GM19455 (cell line): Measurements from ENCODE around the gene RMND1.
"Not testable (repeated sequence)": the region's sequence is repeated elsewhere in the genome, so short reads cannot be mapped to it uniquely, and the experiment has no call there.

ENCODE experiments used
- ATAC-seq: cut with Tn5 transposase; IDR thresholded peaks from one replicate; pipeline ENCODE4 v1.9.1; 2021; ENCODE audit not compliant: unreplicated experiment

RMND1 gene

DNA sequence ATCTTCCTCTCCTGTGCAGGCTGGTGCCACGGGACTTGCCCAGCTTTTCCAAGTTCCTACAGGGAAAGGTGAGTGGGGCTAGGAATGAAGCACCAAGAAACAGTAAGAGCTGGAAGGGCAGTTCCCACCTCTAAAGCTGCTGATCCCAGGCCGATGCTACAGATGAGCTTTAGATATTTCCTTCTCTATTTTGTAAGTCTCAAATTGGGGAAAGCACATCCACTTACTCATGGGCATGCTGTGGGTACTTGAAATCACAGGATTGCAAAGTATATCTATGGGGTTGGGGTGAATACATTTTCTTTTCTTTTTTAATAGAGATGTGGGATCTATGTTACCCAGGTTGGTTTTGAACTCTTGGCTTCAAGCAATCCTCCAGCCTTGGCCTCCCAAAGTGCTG, 63.7 kb downstream of the RMND1 start:
- ATAC-seq: no peak

DNA sequence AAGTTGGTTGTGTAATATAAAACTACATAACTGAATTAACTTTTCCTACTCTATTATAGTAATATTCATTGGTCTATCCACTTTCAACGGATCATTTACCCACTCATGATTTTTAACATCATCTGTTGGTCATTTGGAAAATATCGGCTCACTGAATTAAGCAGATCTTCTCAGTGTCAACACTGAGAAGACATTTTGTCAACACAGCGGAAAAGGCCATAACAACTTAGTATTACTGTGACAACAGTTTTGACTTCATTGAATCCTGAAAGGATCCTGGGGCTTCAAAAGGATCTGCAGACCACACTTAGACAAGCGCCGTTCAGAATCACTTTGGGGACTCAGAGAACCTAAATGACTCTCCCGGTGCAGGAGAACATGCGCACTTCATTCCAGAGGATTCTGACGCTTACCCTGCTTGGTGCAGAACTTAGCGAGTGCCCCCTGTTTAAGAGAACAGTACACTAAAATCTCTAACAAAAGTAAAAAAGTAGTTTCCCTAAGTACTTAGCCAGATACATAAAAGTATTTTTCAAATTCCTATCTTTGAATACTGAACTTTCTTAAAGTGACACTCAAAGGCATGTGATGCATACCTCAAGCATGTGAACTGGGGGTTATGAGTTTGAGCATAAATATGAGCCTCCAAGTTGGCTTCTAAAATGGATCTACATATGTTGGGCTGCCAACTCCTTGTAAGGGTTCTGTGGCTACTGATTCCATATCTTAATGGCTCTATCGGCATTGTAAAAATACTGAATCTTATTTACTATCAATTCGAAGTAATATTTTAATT, 64.6 kb downstream of the RMND1 start:
- ATAC-seq: no peak

DNA sequence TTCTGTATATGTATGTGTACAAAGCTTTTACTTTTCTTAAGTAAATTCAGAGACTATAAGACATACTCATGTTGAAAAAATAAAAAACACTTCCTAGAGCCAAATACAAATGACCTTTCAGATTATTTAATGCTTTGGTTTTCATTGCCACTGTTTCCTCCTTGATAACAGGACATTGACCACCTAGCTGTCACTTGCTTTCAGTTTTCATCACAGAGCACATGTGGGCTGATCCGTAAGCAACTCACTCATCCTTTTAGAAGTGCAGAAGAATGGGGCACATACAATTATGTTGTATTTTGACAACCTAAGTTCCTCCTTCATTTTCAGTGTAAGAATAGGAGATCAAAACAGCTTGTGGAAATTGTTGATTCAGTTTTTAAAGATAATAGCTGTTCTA, 66.7 kb downstream of the RMND1 start:
- no peak for ATAC-seq

GRCh38 chr6:151384151-151384550, 67.8 kb downstream of the RMND1 start:
- no peak for ATAC-seq

GRCh38 chr6:151382631-151383030, 69.3 kb downstream of the RMND1 start:
- ATAC-seq: not testable (repeated sequence)

DNA sequence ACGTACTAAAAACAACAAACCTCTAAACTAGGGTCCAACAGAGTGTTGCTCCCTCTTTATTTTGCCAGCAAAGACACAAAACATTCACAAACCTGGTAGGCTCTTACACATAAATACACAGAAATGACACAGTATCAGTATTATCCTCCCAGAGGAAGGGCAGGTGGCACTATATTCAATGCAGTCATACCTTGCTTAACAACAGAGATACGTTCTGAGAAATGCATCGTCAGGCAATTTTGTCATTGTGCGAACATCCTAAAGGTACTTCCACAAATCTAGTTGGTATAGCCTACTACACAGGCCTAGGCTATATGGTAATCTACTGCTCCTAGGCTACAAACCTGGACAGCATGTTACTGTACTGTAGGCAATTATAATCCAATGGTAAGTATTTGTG, 70.2 kb downstream of the RMND1 start:
- ATAC-seq: no peak

GRCh38 chr6:151380848-151381205, 71.1 kb downstream of the RMND1 start:
- ATAC-seq: no peak

GRCh38 chr6:151379933-151380847, 71.7 kb downstream of the RMND1 start:
- peak; percentile 50 for ATAC-seq

DNA sequence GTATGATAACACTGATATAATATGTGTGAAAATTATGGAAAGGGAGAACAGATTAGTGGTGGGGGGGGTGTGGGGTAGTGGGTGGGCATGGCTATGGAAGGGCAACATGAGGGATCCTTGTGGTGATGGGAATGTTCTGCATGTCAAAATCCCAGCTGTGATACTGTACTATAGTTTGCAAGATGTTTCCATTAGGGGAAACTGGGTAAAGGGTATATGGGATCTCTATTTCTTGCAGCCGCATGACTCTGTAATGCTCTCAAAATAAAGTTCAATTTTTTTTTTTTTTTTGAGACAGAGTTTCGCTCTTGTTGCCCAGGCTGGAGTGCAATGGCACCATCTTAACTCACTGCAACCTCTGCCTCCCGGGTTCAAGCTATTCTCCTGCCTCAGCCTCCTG, 74.8 kb downstream of the RMND1 start:
- no peak for ATAC-seq

- no peak for ATAC-seq
Measured at GRCh38 chr6:151376440-151376839, 75.5 kb downstream of the RMND1 start.

DNA sequence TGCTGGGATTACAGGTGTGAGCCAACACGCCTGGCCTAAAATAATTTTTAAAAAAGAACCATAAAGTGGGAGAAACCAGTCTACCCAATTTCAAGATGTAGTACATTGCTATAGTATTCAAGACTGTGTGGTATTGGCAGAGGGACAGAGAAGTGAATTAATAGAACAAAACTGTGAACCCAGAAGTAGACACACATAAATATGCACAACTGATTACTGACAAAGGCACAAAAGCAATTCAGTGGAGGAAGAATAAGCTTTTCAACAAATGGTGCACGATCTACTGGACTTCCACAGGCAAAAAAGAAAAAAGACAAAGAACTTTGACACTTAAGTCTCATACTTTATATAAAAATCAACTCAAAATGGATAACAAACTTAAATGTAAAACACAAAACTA, 76.1 kb downstream of the RMND1 start:
- no peak for ATAC-seq

DNA sequence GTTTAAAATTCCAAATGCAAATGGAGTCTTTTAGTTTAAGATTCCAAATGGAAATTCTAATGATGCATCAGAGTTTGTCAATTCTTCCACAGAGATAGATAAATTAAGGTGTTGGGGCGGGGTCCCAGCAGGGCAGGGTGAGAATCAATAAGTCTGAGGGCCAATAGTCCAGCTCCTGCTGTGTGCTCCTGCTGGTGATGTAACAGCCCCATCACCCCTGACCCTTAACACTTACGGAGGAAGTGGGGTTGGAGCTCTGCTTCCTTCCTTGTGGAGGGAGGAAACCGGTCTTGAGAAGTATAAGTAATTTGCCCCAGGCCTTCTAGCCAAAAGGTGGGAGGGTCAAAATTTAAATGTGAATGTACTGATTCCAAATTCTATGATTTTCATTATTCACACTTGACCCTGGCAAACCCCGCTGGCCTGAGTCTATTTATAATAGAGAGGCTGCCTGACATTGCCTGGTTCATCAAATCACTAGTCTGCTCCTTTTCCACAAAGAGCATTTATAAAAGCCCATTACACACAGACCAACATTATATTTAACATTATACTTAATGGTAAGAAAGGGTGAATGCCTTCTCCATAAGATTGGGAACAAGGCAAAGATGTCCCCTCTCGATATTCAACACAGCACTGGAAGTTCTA, 77.8 kb downstream of the RMND1 start:
- ATAC-seq: no peak

- no peak for ATAC-seq
Measured at GRCh38 chr6:151372164-151372563, 79.8 kb downstream of the RMND1 start.

- ATAC-seq: no peak
Measured at GRCh38 chr6:151370509-151371078, 81.3 kb downstream of the RMND1 start.

GRCh38 chr6:151365233-151365632, 86.7 kb downstream of the RMND1 start:
- ATAC-seq: no peak

DNA sequence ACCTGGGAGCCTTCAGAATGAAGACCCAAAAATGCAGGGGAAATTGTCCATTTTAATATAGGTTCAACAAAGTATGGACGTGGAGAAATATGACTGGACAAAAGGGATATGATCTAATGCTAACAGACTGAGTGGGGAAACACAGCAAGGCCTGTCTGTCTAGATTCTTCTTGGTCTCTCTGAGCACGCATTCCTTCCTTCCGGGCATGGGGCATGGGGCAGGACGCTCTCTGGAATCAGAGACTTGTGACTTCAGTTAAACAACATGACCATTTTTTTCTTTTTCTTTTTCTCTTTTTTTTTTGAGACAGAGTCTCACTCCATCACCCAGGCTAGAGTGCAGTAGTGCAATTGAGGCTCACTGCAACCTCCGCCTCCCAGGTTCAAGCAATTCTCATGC, 92.4 kb downstream of the RMND1 start:
- no peak for ATAC-seq

DNA sequence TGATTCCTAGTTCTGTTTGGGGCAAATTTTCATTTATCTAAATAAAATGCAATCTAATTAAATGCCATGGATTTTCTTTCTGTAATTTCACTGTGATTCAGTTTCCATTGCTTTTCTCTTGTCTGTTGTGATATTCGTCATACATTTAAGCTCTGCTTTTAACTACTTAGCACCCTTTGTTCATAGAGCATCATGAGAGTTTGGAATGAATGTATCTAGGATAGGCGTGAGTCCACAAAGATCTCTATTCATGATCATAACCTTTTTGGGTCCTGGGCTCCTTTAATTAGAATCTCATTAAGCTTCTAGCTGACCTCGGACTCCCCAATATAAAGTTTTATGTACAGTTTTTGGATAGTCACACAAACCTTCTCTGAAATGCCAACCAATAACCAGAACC, 93.5 kb downstream of the RMND1 start:
- ATAC-seq: no peak

DNA sequence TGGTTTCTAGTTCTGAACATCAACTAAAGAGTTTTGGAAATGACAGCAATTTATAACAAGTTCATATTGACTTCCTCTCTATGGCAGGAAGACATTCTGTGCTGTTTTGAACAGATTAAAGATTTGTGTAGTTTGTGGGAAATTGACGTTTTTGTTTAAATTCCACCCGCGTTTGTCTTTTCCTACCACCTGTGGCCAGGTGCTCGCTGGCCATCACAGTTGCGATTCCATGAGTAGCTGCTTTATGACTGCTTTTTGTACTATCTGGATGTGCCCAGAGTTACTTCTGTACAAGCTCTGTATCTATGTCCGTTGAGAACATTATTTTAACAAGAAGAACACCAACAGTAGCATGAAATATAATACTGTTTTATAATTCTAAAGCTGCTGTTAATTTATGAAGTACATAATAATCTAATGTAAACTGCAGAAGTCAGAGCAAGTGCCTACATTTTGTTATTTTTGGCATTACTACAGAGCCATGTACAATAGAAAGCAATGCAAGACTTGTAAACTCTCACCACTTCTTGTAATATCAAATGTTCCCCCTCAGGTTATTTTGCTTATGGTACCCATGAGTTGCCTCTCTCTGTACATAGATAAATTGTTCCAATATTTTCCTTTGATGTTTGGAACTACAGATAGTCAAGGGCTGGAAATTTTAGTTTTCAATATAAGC, 94.0 kb downstream of the RMND1 start:
- no peak for ATAC-seq

GRCh38 chr6:151356983-151357382, 94.9 kb downstream of the RMND1 start:
- ATAC-seq: not testable (repeated sequence)
